K562 (cell line): Measurements from ENCODE around the gene OPRD1. TPM values are rescaled to one million over a fixed set of nuclear protein-coding genes. Genes with fewer than 3 reads are reported as not detected.

ENCODE experiments used
- ATAC-seq: fragments of 200-7000 bp; cut with Tn5 transposase; 3 replicates; pipeline ENCODE4 v1.9.1; 2020; ENCODE audit warnings: moderate library complexity
- BruUV-seq: library from RNA; stranded (reverse); fragments of 400-500 nt; replicated peaks from 2 replicates; lab custom pipeline; 2021; lab: Mats Ljungman, UMichigan
- CTCF ChIA-PET: fragments of 300-600 bp; formaldehyde crosslinking; extraction: SDS; loops from one replicate; lab custom pipeline; 2021; ENCODE audit warnings: low intra/inter-chr PET ratio; lab: Yijun Ruan, JAX
- POLR2A ChIA-PET: fragments of 300-600, 350-650 bp; sonication (Branson Sonifier 250); formaldehyde crosslinking; extraction: SDS; loops from one replicate; lab custom pipeline; 2021; ENCODE audit warnings: antibody characterized with exemption, inconsistent platforms; lab: Yijun Ruan, JAX
- DNase-seq, 4 experiments: peaks; one replicate each; pipeline versions ENCODE4 v3.0.0 to v3.0.0-alpha.2; 2011 to 2018; ENCODE audit warnings: low spot score in 3 of 4, mixed read lengths in 3 of 4; ENCODE audit errors: extremely low read depth in 1 of 4
- FAIRE-seq: peaks from 2 replicates; lab custom pipeline; 2011; peaks lifted over from hg19 to GRCh38; lab: Jason Lieb, UNC
- H2AFZ ChIP-seq: 2 replicates; pipeline ENCODE4 v1.6.0; 2011; ENCODE audit warnings: low read depth, low read length, control low read depth, inconsistent platforms
- H3K27ac ChIP-seq: fragments of 200-600 bp; 3 replicates; pipeline ENCODE4 v1.8.0; 2011; ENCODE audit warnings: low read depth, mild to moderate bottlenecking, control low read depth, inconsistent platforms, low read length, moderate library complexity, mixed read lengths; ENCODE audit errors: extremely low read depth
- H3K27me3 ChIP-seq, 2 experiments: fragments of 300-600 bp in 1 of 2; 2 replicates in 1 of 2; 3 replicates in 1 of 2; pipeline versions ENCODE4 v1.6.0 to v1.8.0; 2011; ENCODE audit warnings: inconsistent platforms in 2 of 2, low read length in 2 of 2, mild to moderate bottlenecking in 1 of 2, mixed read lengths in 1 of 2, moderate library complexity in 1 of 2; ENCODE audit not compliant: control insufficient read depth in 2 of 2, insufficient read depth in 2 of 2
- H3K36me3 ChIP-seq: fragments of 300-600 bp; 3 replicates; pipeline ENCODE4 v1.8.0; 2011; ENCODE audit warnings: mild to moderate bottlenecking, low read length, inconsistent platforms; ENCODE audit not compliant: control insufficient read depth, insufficient read depth
- H3K4me1 ChIP-seq, 2 experiments: fragments of 200-600 bp in 1 of 2; replicated peaks in 1 of 2; 2 replicates in 1 of 2; 3 replicates in 1 of 2; pipeline versions ENCODE4 v1.5.1 to v1.8.0; 2011; ENCODE audit warnings: inconsistent platforms in 2 of 2, low read length in 2 of 2, mild to moderate bottlenecking in 1 of 2, mixed read lengths in 1 of 2, moderate library complexity in 1 of 2; ENCODE audit not compliant: control insufficient read depth in 2 of 2, insufficient read depth in 2 of 2
- H3K4me2 ChIP-seq: 2 replicates; pipeline ENCODE4 v1.6.1; 2011; ENCODE audit warnings: low read length, control low read depth, inconsistent platforms, mixed read lengths; ENCODE audit not compliant: insufficient read depth
- H3K4me3 ChIP-seq: fragments of 200-600 bp; sonication (generic), shearing (Covaris generic); 2 replicates; pipeline ENCODE4 v1.5.1; 2016; ENCODE audit warnings: control low read depth, inconsistent platforms
- H3K79me2 ChIP-seq: fragments of 200-600 bp; 3 replicates; pipeline ENCODE4 v1.8.0; 2011; ENCODE audit warnings: low read length, inconsistent platforms; ENCODE audit not compliant: control insufficient read depth, insufficient read depth
- H3K9ac ChIP-seq, 2 experiments: 2 replicates each; pipeline versions ENCODE4 v1.6.0 to v1.6.1; 2011; ENCODE audit warnings: low read depth in 2 of 2, low read length in 2 of 2, control low read depth in 1 of 2, inconsistent platforms in 1 of 2, mild to moderate bottlenecking in 1 of 2, mixed read lengths in 1 of 2; ENCODE audit not compliant: insufficient read depth in 1 of 2
- H3K9me1 ChIP-seq: one replicate; pipeline ENCODE4 v1.6.0; 2011; ENCODE audit warnings: inconsistent platforms, mild to moderate bottlenecking, low read length, moderate library complexity; ENCODE audit not compliant: control insufficient read depth, insufficient read depth
- H3K9me3 ChIP-seq: replicated peaks from 2 replicates; pipeline ENCODE4 v1.5.1; 2011; ENCODE audit warnings: low read depth, low read length, inconsistent platforms; ENCODE audit not compliant: control insufficient read depth, insufficient read depth
- H4K20me1 ChIP-seq: replicated peaks from 2 replicates; pipeline ENCODE4 v1.6.1; 2011; ENCODE audit warnings: low read length, inconsistent platforms, mixed read lengths; ENCODE audit not compliant: control insufficient read depth, insufficient read depth
- ARNT ChIP-seq, 2 experiments: fragments of 450-650 bp; IDR thresholded peaks; 2 replicates each; pipeline ENCODE4 v1.6.1; 2016; ENCODE audit warnings: mild to moderate bottlenecking in 1 of 2
- DNMT1 ChIP-seq: fragments of 450-650 bp; IDR thresholded peaks from 2 replicates; pipeline ENCODE4 v1.6.1; 2016; ENCODE audit warnings: antibody characterized with exemption, mild to moderate bottlenecking
- GABPA ChIP-seq: fragments of 200-800 bp; sonication (Bioruptor generic); conservative IDR thresholded peaks from 2 replicates; pipeline ENCODE4 v1.6.1; 2016; ENCODE audit warnings: low read depth, missing genetic modification characterization, missing compliant biosample characterization
- HLTF ChIP-seq: fragments of 450-650 bp; IDR thresholded peaks from 2 replicates; pipeline ENCODE4 v1.6.1; 2016
- NFRKB ChIP-seq: fragments of 450-650 bp; IDR thresholded peaks from 2 replicates; pipeline ENCODE4 v1.6.1; 2016; ENCODE audit warnings: low read depth
- RBM34 ChIP-seq: fragments of 200-400 bp; formaldehyde crosslinking; IDR thresholded peaks from 2 replicates; pipeline ENCODE4 v1.6.1; 2018; ENCODE audit warnings: low read length, borderline replicate concordance; ENCODE audit not compliant: insufficient read depth
- RFX7 ChIP-seq: fragments of 250-450 bp; sonication (Bioruptor Pico); IDR thresholded peaks from 2 replicates; pipeline ENCODE4 v1.5.1; 2021; ENCODE audit warnings: mild to moderate bottlenecking
- ZC3H11A ChIP-seq: IDR thresholded peaks from 2 replicates; pipeline ENCODE4 v1.6.1; 2012; ENCODE audit warnings: low read depth, low read length, improper control_type of control experiment
- ZKSCAN1 ChIP-seq: fragments of 150-350 bp; IDR thresholded peaks from 2 replicates; pipeline ENCODE4 v1.6.1; 2016; ENCODE audit warnings: low read depth, low read length
- ZNF23 ChIP-seq: fragments of 250-450 bp; sonication (Bioruptor Pico); IDR thresholded peaks from 2 replicates; pipeline ENCODE4 v1.4.0; 2020; ENCODE audit warnings: mild to moderate bottlenecking
- ZNF644 ChIP-seq: fragments of 200-800 bp; sonication (Bioruptor generic); IDR thresholded peaks from 2 replicates; pipeline ENCODE4 v1.6.1; 2016; ENCODE audit warnings: low read depth, missing genetic modification characterization, missing compliant biosample characterization
- ZNF766 ChIP-seq: fragments of 200-800 bp; sonication (Bioruptor generic); conservative IDR thresholded peaks from 2 replicates; pipeline ENCODE4 v1.6.1; 2016; ENCODE audit warnings: missing genetic modification characterization, missing compliant biosample characterization
- WGBS: fragments of 100-300 bp; shearing (Covaris generic); methylation state at CpG from one replicate; pipeline ENCODE4 v1.1.6; 2016; ENCODE audit warnings: low coverage, mixed read lengths; ENCODE audit not compliant: insufficient coverage; ENCODE audit errors: missing lambda C conversion rate; 5-methylcytosine and 5-hydroxymethylcytosine counted together
- in situ Hi-C: fragments of 300-500 bp; cut with MboI; formaldehyde crosslinking; loops from 4 replicates; pipeline ENCODE4 v1.15.0; 2018; ENCODE audit warnings: inconsistent platforms, mixed read lengths
- intact Hi-C: fragments of 100-400 bp; cut with micrococcal nuclease; formaldehyde crosslinking; loops from 2 replicates; pipeline ENCODE4 v1.14.2; 2022
- polyA plus RNA-seq, 8 experiments: library from polyadenylated mRNA; depleted of rRNA in 4 of 8; stranded (reverse) in 5 of 8; unstranded in 3 of 8; fragments of >200 nt; fragmentation: Nextera tagmentation in 2 of 8; fragmentation: Illumina TruSeq in 1 of 8; extraction: Ambion mirVana in 2 of 8; extraction: Trizol in 1 of 8; gene quantifications; 2 replicates each; pipeline versions ENCODE4 v1.2.1 to v1.2.3, GENCODE V29; 2011 to 2014; ENCODE audit warnings: inconsistent platforms in 1 of 8, missing spikeins in 1 of 8
- total RNA-seq, 7 experiments: library from RNA; depleted of rRNA in 6 of 7; stranded (reverse); fragments of >200 nt in 6 of 7; fragmentation: Illumina TruSeq in 2 of 7; extraction: Trizol in 2 of 7; gene quantifications; 2 replicates each; pipeline versions ENCODE4 v1.2.1 to v1.2.3, GENCODE V29; 2011 to 2021; ENCODE audit warnings: low replicate concordance in 1 of 7
- TF ChIP-seq, protein P1 (sequence below), 3 experiments: fragments of 200-800 bp in 1 of 3; sonication (Bioruptor generic) in 1 of 3; sonication (generic) in 1 of 3; formaldehyde crosslinking in 1 of 3; IDR thresholded peaks; 2 replicates each; pipeline versions ENCODE4 v1.6.1 to v1.8.0; 2016 to 2022; ENCODE audit warnings: mild to moderate bottlenecking in 2 of 3, missing compliant biosample characterization in 2 of 3, missing genetic modification characterization in 2 of 3, missing genetic modification reagents in 1 of 3
- TF ChIP-seq, protein P2 (sequence below): fragments of 250-450 bp; sonication (Bioruptor Pico); IDR thresholded peaks from 2 replicates; pipeline ENCODE4 v1.5.0; 2021
- TF ChIP-seq, protein P3 (sequence below): fragments of 150-350 bp; conservative IDR thresholded peaks from 2 replicates; pipeline ENCODE4 v1.6.1; 2014; ENCODE audit warnings: low read length

Gene OPRD1
- total and polyA plus RNA-seq, 9 of the 15 experiments (the other 6 are each of a cell fraction or from before 2014, with no cell fraction given), result under 0.01 to 0.03 (median under 0.01) TPM; not detected in 6

DNA sequence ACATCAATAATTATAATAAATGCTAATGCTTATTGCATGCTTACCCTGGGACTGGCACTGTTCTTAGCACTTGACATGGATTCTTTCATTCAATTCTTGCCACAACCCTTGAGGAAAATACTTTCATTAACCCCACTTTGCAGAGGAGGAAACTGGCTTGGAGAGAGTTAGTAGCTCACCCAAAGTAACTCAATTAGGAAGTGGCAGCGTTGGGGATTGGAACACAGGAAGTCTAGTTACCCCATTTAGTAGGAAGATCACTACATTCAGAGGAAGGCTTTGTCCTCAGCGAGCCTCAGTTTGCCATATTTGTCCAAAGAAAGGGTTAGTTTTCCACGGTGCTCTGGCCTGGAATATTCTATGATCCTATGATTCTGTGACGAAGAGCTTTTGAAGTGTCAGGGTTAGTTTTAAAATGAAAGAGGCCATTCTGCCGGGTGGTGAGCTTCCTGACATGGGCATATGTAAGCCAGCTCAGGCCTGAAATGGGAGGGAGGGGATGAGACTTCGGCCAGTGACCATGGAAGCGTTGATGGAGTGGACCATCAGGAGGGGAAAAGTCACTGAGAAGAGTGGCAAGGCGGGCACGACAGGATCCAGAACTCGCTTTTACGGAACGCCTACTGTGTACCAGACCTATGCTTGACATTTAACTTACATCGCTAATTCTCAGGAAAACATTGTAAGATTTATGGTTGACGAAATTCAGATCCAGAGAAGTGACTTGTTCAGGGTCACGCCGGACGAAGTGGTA, 74.2 kb downstream of the OPRD1 start:
- intact Hi-C loops, result loop anchor here (1.0 to 2.0 kb wide), 2 partner anchors 29 to 41 kb away; partner anchors contain the start of gene EPB41
- Histone ChIP-seq H2AFZ (peak overlapping the region; percentile 92), H3K4me2 (peak overlapping the region; percentile 97), H3K27me3 (no peaks in the 10 kb centered on the region), H4K20me1 (peaks cover 21% of the 10 kb centered on the region; the same call in 1 of the 2 replicates), H3K27ac (peak overlapping the region; percentile 87), H3K4me3 (no peak overlapping the region), H3K79me2 (peaks cover 54% of the 10 kb centered on the region), H3K9me1 (peaks cover 13% of the 10 kb centered on the region), H3K9me3 (no peaks in the 10 kb centered on the region), H3K9ac (peak overlapping the region; percentile 93 to 96; a peak in 3 of 4 replicates), H3K36me3 (peaks cover 21% of the 10 kb centered on the region), H3K4me1 (peaks cover 66 to 86% of the 10 kb centered on the region in 2 experiments)
- 43% methylated on average over 17 of the region's 17 CpGs for WGBS
- ChIA-PET CTCF (no interaction called here), POLR2A (interaction anchor here (0.5 to 3.3 kb wide), 4 partner anchors 18 to 238 kb away, joined by 3 to 29 read pairs (median 3); partner anchors contain the start of gene RNU11)
- FAIRE-seq, result no peak
- DNase-seq, result peak in 1 of 4 experiments; percentile 34
- in situ Hi-C loops, result no loop called here
- BruUV-seq, result TSS peak; percentile 66
- no peak for ATAC-seq
- 0 out of 2 replicates have a peak, but pooled peaks have one; percentile 28 for TF ChIP-seq HLTF
- TF ChIP-seq, protein P1, sequence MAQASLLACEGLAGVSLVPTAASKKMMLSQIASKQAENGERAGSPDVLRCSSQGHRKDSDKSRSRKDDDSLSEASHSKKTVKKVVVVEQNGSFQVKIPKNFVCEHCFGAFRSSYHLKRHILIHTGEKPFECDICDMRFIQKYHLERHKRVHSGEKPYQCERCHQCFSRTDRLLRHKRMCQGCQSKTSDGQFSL (CRISPR knock-in tag; IDR thresholded peaks at IDR 0.05), result no peak
- TF ChIP-seq, protein P1 (tag; IDR thresholded peaks at IDR 0.05), result peak in 1 of 2 experiments; percentile 74; a peak in 2 of 4 replicates
- no peak for TF ChIP-seq RBM34
- TF ChIP-seq DNMT1, result 0 out of 2 replicates have a peak, but pooled peaks have one; percentile 74
- TF ChIP-seq, protein P2, sequence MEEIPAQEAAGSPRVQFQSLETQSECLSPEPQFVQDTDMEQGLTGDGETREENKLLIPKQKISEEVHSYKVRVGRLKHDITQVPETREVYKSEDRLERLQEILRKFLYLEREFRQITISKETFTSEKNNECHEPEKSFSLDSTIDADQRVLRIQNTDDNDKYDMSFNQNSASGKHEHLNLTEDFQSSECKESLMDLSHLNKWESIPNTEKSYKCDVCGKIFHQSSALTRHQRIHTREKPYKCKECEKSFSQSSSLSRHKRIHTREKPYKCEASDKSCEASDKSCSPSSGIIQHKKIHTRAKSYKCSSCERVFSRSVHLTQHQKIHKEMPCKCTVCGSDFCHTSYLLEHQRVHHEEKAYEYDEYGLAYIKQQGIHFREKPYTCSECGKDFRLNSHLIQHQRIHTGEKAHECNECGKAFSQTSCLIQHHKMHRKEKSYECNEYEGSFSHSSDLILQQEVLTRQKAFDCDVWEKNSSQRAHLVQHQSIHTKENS, result 0 out of 2 replicates have a peak, but pooled peaks have one; percentile 38
- TF ChIP-seq ZC3H11A, result no peak
- 0 out of 4 replicates have a peak, but pooled peaks of 1 of the 2 experiments have one; percentile 44 for TF ChIP-seq ARNT (IDR thresholded peaks at IDR 0.05)
- TF ChIP-seq ZNF766 (CRISPR knock-in tag), result 0 out of 2 replicates have a peak, but pooled peaks have one; percentile 1
- 0 out of 2 replicates have a peak, but pooled peaks have one; percentile 7 for TF ChIP-seq GABPA (tag)
- no peak for TF ChIP-seq RFX7
- TF ChIP-seq ZKSCAN1, result 0 out of 2 replicates have a peak, but pooled peaks have one; percentile 8
- TF ChIP-seq, protein P3, sequence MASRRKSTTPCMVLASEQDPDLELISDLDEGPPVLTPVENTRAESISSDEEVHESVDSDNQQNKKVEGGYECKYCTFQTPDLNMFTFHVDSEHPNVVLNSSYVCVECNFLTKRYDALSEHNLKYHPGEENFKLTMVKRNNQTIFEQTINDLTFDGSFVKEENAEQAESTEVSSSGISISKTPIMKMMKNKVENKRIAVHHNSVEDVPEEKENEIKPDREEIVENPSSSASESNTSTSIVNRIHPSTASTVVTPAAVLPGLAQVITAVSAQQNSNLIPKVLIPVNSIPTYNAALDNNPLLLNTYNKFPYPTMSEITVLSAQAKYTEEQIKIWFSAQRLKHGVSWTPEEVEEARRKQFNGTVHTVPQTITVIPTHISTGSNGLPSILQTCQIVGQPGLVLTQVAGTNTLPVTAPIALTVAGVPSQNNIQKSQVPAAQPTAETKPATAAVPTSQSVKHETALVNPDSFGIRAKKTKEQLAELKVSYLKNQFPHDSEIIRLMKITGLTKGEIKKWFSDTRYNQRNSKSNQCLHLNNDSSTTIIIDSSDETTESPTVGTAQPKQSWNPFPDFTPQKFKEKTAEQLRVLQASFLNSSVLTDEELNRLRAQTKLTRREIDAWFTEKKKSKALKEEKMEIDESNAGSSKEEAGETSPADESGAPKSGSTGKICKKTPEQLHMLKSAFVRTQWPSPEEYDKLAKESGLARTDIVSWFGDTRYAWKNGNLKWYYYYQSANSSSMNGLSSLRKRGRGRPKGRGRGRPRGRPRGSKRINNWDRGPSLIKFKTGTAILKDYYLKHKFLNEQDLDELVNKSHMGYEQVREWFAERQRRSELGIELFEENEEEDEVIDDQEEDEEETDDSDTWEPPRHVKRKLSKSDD, result no peak
- TF ChIP-seq NFRKB, result peak; percentile 36; the same call in 1 of the 2 replicates
- 0 out of 2 replicates have a peak, but pooled peaks have one; percentile 63 for TF ChIP-seq ZNF644 (tag)
- 0 out of 2 replicates have a peak, but pooled peaks have one; percentile 45 for TF ChIP-seq ZNF23 (CRISPR knock-in tag)
